GM18858 (cell line): ENCODE data around the gene FAM149B1.

ENCODE experiments used
- ATAC-seq: cut with Tn5 transposase; IDR thresholded peaks from one replicate; pipeline ENCODE4 v1.9.1; 2021; ENCODE audit not compliant: unreplicated experiment

Gene FAM149B1

GRCh38 chr10:73174148-73174925, 6.4 kb downstream of the FAM149B1 start:
- ATAC-seq, result no peak

GRCh38 chr10:73182568-73182967, 14.6 kb downstream of the FAM149B1 start:
- ATAC-seq, result no peak

- no peak for ATAC-seq
Observed at GRCh38 chr10:73183667-73184281, 15.9 kb downstream of the FAM149B1 start.

- no peak for ATAC-seq
Observed at GRCh38 chr10:73186266-73186665, 18.3 kb downstream of the FAM149B1 start.

GRCh38 chr10:73190188-73190587, 22.3 kb downstream of the FAM149B1 start:
- ATAC-seq, result no peak

- no peak for ATAC-seq
Observed at GRCh38 chr10:73205081-73205480, 37.2 kb downstream of the FAM149B1 start.

- no peak for ATAC-seq
Observed at GRCh38 chr10:73205890-73206289, 38.0 kb downstream of the FAM149B1 start.

- ATAC-seq, result no peak
Observed at GRCh38 chr10:73206385-73206784, 38.5 kb downstream of the FAM149B1 start.

- ATAC-seq, result no peak
Observed at GRCh38 chr10:73207883-73208282, 40.0 kb downstream of the FAM149B1 start.

- ATAC-seq, result no peak
Observed at GRCh38 chr10:73209705-73210104, 41.8 kb downstream of the FAM149B1 start.

GRCh38 chr10:73210395-73211105, 42.6 kb downstream of the FAM149B1 start:
- ATAC-seq, result no peak

- ATAC-seq, result no peak
Observed at GRCh38 chr10:73211106-73211811, 43.3 kb downstream of the FAM149B1 start.

- ATAC-seq, result no peak
Observed at GRCh38 chr10:73215749-73216148, 47.8 kb downstream of the FAM149B1 start.

GRCh38 chr10:73217628-73218027, 49.7 kb downstream of the FAM149B1 start:
- ATAC-seq, result no peak

- no peak for ATAC-seq
Observed at GRCh38 chr10:73218431-73219191, 50.7 kb downstream of the FAM149B1 start.

GRCh38 chr10:73219384-73219783, 51.5 kb downstream of the FAM149B1 start:
- ATAC-seq, result no peak

GRCh38 chr10:73220989-73221388, 53.1 kb downstream of the FAM149B1 start:
- ATAC-seq, result no peak

GRCh38 chr10:73225518-73225917, 57.6 kb downstream of the FAM149B1 start:
- no peak for ATAC-seq

GRCh38 chr10:73226663-73227062, 58.7 kb downstream of the FAM149B1 start:
- no peak for ATAC-seq

- ATAC-seq, result no peak
Observed at GRCh38 chr10:73228247-73228646, 60.3 kb downstream of the FAM149B1 start.

GRCh38 chr10:73229567-73229966, 61.6 kb downstream of the FAM149B1 start:
- ATAC-seq, result no peak
